ENCODE measurements around the gene PLSCR4.
"Not testable (repeated sequence)": the region's sequence is repeated elsewhere in the genome, so short reads cannot be mapped to it uniquely, and the experiment has no call there.

DNA sequence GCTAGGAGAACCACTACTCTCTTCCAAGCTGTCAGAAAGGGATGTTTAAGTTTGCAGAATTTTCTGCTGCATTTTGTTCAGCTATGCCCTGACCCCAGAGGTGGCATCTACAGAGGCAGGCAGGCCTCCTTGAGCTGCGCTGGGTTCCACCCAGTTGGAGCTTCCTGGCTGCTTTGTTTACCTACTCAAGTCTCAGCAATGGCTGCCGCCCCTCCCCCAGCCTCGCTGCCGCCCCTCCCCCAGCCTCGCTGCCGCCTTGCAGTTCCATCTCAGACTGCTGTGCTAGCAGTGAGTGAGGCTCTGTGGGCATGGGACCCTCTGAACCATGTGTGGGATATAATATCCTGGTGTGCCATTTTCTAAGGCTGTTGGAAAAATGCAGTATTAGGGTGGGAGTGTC is 42.5 kb upstream of the PLSCR4 start:
- TF ChIP-seq, protein P1, sequence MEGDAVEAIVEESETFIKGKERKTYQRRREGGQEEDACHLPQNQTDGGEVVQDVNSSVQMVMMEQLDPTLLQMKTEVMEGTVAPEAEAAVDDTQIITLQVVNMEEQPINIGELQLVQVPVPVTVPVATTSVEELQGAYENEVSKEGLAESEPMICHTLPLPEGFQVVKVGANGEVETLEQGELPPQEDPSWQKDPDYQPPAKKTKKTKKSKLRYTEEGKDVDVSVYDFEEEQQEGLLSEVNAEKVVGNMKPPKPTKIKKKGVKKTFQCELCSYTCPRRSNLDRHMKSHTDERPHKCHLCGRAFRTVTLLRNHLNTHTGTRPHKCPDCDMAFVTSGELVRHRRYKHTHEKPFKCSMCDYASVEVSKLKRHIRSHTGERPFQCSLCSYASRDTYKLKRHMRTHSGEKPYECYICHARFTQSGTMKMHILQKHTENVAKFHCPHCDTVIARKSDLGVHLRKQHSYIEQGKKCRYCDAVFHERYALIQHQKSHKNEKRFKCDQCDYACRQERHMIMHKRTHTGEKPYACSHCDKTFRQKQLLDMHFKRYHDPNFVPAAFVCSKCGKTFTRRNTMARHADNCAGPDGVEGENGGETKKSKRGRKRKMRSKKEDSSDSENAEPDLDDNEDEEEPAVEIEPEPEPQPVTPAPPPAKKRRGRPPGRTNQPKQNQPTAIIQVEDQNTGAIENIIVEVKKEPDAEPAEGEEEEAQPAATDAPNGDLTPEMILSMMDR (IDR thresholded peaks at IDR 0.05; ENCODE audit: low read depth, low read length, missing input control) = not testable (repeated sequence)
- TF ChIP-seq FOXA1 (IDR thresholded peaks at IDR 0.05); MAX (IDR thresholded peaks at IDR 0.05); JUND (IDR thresholded peaks at IDR 0.05); TAF1 (conservative IDR thresholded peaks at IDR 0.05); YY1 (IDR thresholded peaks at IDR 0.05); ATF3 (IDR thresholded peaks at IDR 0.05); RAD21 (IDR thresholded peaks at IDR 0.05): not testable (repeated sequence)
